IgD-negative memory B cell (primary cell): ENCODE results near the gene FBF1. TPM values are rescaled to one million over a fixed set of nuclear protein-coding genes. Genes with fewer than 3 reads are reported as not detected.

Experiments used
- H3K27ac Mint-ChIP-seq, 3 donors: one replicate each; pipeline ENCODE4 v1.8.0; 2020 to 2022; ENCODE audit warnings: mild to moderate bottlenecking in 3 of 3, mixed read lengths in 3 of 3, moderate library complexity in 1 of 3
- H3K27me3 Mint-ChIP-seq: one replicate; pipeline ENCODE4 v1.8.0; 2021; ENCODE audit warnings: mixed read lengths
- H3K36me3 Mint-ChIP-seq: one replicate; pipeline ENCODE4 v1.8.0; 2020; ENCODE audit warnings: mild to moderate bottlenecking, mixed read lengths
- H3K4me1 Mint-ChIP-seq, 3 donors: one replicate each; pipeline ENCODE4 v1.8.0; 2020 to 2022; ENCODE audit warnings: mixed read lengths in 3 of 3, mild to moderate bottlenecking in 1 of 3
- H3K4me3 Mint-ChIP-seq, 4 donors: one replicate each; pipeline ENCODE4 v1.8.0; 2020 to 2022; ENCODE audit warnings: mild to moderate bottlenecking in 4 of 4, mixed read lengths in 4 of 4, moderate library complexity in 3 of 4
- H3K9me3 Mint-ChIP-seq, 3 donors: one replicate each; pipeline ENCODE4 v1.8.0; 2020 to 2021; ENCODE audit warnings: mixed read lengths in 3 of 3, mild to moderate bottlenecking in 1 of 3
- polyA plus RNA-seq: library from polyadenylated mRNA; unstranded; fragments of 300-500 nt; fragmentation: Illumina TruSeq; gene quantifications from one replicate; pipeline ENCODE4 v1.2.3, GENCODE V29; 2021

The FBF1 gene
- polyA plus RNA-seq, 1 donor from 2014 or later: 1.9 TPM

DNA sequence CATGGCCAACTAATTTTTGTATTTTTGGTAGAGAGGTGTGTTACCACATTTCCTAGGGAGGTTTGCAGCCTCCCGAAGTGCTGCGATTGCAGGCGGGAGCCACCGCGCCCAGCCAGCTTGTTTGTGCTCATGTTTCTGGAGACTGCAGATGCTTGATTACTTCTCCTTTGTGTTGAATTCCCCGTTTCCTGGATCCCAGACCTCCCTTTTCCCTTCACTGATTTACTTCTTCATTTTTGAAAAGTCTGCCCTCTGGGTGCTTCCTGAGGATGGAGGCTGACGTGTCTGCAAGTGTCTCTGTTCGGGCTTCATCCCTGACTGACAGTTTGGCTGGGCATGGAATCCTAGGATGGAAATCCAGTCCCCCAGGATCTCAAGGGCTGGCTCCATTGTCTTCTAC lies 55.4 kb downstream of the FBF1 start:
- no peaks in the 10 kb centered on the region for H3K4me1 Mint-ChIP-seq
- H3K9me3 Mint-ChIP-seq: no peaks in the 10 kb centered on the region
- H3K27ac Mint-ChIP-seq: peak overlapping the region in 1 of 3 donors; percentile 65
- no peaks in the 10 kb centered on the region for H3K27me3 Mint-ChIP-seq
- no peak overlapping the region for H3K4me3 Mint-ChIP-seq
- H3K36me3 Mint-ChIP-seq: peaks cover 1% of the 10 kb centered on the region

DNA sequence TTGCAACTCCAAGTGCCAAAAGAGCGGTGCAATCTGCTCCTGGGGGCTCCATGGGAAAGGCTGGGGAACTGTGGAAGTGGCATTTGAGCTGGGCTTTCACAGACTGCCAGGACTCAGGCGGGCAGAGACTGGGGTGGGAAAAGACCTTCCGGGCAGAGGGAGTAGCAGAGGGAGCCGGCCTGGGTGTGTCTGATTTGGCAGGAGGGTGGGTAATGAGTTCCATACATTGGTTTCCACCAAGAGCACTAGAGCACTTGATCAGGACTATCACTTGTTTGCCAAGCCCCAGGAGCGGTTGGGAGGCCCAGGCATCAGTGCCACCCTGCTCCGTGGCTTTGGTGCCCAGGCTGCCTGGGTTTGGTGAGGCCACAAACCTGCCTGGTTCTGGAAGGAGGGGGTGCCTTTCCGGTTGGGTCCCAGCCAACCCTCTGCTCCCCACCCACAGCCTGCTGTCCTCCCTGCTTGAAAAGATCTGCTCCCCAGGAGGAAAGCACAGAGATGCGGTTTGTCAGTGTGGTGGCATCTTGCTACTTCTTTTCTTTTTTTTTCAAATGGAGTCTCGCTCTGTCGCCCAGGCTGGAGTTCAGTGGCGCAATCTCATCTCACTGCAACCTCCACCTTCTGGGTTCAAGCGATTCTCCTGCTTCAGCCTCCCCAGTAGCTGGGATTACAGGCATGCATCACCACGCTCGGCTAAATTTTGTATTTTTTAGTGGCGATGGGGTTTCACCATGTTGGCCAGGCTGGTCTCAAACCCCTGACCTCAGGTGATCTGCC lies 59.0 kb downstream of the FBF1 start:
- H3K27ac Mint-ChIP-seq: no peak overlapping the region

DNA sequence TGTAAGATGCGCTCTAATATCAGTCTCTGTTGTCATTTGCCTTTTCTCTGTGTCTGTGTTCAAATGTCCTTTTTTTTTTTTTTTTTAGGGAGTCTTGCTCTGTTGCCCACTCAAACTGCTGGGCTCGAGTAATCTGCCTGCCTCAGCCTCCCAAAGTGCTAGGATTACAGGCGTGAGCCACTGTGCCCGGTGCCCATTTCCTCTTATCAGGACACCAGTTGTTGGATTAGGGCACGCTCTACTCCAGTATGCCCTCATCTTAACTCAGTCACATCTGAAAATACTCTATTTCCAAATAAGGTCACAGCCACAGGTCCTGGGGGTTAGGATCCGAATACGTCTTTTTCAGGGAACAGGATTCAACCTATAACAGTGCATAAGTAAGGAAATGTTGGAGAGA lies 60.6 kb downstream of the FBF1 start:
- H3K9me3 Mint-ChIP-seq: no peaks in the 10 kb centered on the region
- H3K4me1 Mint-ChIP-seq: peaks cover 11 to 19% (median 14%) of the 10 kb centered on the region in 3 donors
- H3K4me3 Mint-ChIP-seq: peak overlapping the region in 1 of 4 donors; percentile 41
- peaks cover 5% of the 10 kb centered on the region for H3K27me3 Mint-ChIP-seq
- no peaks in the 10 kb centered on the region for H3K36me3 Mint-ChIP-seq
- no peak overlapping the region for H3K27ac Mint-ChIP-seq

More for the DNA sequence above, 59.0 kb downstream of the FBF1 start:
- Mint-ChIP-seq H3K4me3 (peak overlapping the region in 1 of 4 donors; percentile 9), H3K36me3 (peaks cover 1% of the 10 kb centered on the region), H3K9me3 (no peaks in the 10 kb centered on the region), H3K4me1 (peaks cover 2 to 8% (median 3%) of the 10 kb centered on the region in 3 donors), H3K27me3 (peaks cover 5% of the 10 kb centered on the region)

DNA sequence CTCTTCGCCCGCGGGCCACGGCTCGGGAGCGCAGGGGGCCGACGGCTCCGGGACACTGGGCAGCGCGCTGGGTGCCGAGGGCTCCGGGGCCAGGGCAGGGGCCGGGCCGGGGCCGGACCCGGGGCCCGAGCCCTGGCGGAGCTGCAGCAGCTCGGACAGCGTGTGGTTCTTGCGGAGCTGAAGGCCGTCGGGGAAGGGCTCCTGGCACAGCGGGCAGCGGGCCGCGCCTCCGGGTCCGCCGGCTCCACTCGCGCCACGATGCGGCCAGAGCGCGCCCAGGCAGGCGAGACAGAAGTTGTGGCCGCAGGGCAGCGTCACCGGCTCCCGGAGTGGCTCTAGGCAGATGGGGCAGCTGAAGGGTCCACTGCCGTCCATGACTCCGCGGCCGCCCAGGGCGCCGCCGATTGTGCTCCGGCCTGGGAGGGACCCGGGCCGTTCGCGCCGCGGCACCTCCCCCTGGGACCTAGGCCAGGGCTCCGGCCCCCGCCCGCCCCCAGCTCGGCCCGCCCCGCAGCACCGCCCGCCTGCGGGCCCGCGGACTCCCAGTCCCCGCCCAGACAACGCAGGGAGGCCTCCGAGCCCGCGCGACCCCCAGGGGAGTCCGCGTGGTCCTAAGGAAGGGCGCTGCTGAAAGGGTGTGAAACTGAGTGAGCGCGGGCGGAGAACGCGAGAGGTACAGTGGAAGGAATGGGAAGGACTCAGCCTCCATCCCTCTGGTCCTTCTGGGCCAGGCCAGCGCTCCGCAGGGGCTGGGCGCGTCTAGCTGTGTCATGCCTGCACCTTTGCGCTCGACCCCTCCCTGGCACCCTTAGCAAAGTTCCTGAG lies 62.5 kb downstream of the FBF1 start, which contains the start of gene TRIM47:
Gene TRIM47 (minus strand): TSS at position 408 of the 825 bp plus-strand sequence. CDS start 33 bp downstream, at position 375.
- Mint-ChIP-seq H3K4me1 (peaks cover 11 to 19% (median 14%) of the 10 kb centered on the region in 3 donors), H3K36me3 (no peaks in the 10 kb centered on the region), H3K27ac (peak within 1 kb of the TSS; percentile 87 to 92 (median 89)), H3K4me3 (peak within 1 kb of the TSS; percentile 87 to 95 (median 93)), H3K9me3 (no peaks in the 10 kb centered on the region), H3K27me3 (peaks cover 5% of the 10 kb centered on the region)

DNA sequence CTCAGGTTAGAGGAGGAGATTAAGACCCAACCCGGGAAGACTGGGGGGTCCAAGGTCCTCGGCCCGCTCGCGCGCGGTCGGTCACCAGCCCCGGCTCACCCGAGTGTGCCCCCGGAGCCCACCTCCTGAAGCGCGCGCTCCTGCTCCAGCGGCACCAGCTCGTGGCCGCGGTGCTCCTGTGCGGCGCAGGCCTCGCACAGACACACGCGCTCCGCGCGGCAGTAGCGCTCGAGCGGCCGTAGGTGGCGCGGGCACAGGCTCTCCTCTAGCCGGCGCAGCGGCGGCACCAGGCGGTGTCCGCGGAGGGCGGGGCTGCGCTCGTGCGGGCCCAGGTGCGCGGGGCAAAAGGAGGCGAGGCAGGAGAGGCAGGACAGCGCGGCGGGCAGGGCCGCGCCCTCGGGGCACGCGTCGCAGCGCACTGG lies 63.1 kb downstream of the FBF1 start:
- peaks cover 11 to 19% (median 14%) of the 10 kb centered on the region in 3 donors for H3K4me1 Mint-ChIP-seq

DNA sequence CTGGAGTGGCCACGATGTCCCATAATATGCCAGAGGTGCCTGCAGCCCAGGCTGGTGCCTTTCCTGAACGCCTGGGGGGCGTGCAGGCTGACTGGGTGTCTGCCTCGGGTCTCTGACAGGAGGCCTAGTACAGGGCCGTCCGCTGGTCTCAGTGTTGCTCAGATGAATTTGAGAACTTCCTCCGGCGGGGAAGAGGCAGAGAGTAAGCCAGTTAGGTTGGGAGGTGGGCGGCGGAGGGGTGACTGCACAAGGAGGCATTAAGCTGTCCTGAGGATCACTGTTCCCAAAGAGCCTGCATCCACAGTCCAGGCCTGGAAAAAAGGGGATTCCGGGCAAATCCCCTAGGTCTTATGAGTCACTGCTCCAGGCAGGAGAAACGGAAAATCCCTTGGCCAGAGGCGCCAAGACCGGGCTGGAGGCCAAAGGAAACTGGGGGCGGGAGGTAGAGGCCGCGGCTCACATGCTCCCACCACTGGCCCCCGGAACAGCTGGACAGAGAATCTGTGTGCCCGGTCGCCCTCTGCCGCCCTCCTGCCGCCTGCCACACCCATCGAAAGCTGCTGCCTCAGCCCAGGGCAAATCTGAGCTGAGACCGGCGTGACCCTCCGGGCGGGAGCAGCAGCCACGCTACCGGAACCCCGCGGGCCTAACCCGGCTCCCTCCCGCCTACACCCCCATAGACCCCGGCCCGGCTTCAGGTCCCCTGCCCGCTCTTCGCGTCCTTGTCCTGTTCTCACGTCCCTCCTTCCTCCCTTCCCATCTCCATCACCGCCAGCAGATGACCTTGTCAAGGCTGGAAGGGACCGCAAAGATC lies 63.7 kb downstream of the FBF1 start:
- Mint-ChIP-seq H3K4me1 (peaks cover 11 to 19% (median 14%) of the 10 kb centered on the region in 3 donors), H3K27me3 (peaks cover 5% of the 10 kb centered on the region), H3K4me3 (peak overlapping the region; percentile 87 to 94 (median 93)), H3K36me3 (no peaks in the 10 kb centered on the region), H3K27ac (peak overlapping the region; percentile 80 to 92 (median 89)), H3K9me3 (no peaks in the 10 kb centered on the region)

More for the DNA sequence above, 63.1 kb downstream of the FBF1 start:
- no peaks in the 10 kb centered on the region for H3K9me3 Mint-ChIP-seq
- H3K27ac Mint-ChIP-seq: peak overlapping the region; percentile 80 to 92 (median 89)
- peaks cover 5% of the 10 kb centered on the region for H3K27me3 Mint-ChIP-seq
- H3K4me3 Mint-ChIP-seq: peak overlapping the region; percentile 87 to 94 (median 93)
- no peaks in the 10 kb centered on the region for H3K36me3 Mint-ChIP-seq

DNA sequence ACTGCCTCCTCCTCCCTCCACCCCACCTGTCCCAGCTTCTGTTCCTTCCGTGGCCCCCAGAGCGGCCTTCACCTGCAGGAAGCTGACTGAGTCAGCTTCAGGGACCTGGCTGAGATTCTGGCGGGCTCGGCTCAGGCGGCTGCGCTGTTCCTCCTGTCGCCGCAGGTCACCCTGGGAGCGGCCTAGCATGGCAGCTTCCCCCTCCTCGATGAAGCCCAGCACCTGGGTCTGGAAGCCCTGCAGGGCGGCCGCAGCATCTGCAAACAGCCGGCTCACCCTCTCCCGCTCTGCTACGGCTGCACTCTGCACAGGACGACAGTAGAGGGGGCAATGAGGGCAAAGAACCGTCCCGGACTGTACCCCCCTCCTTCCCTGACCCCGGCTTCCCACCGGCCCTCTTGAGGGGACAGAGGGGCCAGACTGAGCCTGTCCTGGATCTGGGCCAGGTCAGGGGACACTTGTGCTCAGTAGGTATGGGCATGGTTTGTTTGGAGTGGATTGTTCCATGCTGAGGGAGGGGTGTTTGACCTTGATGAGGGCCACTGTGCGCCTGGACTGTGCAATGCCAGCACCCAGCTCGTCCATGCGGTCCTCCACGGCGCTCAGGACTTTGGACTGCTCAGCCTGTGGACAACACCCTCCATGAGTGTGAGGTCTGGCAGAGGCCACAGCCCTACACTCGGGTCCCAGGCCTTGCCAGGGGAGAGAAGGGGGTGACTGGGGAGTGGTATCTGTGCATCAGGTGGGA lies 64.5 kb downstream of the FBF1 start:
- H3K4me1 Mint-ChIP-seq: peaks cover 11 to 19% (median 14%) of the 10 kb centered on the region in 3 donors

DNA sequence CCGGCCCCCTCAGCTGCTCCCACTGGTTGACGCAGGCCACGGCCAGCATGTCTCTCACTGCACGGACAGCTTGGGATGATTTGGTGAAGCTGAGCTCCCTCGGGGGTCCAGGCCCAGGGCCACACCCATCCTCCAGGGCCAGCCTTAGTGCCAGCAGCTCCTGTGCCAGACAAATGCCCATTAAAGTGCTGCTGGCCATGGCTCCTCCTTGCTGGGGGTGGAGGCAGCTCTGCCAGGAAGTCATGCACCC lies 65.0 kb downstream of the FBF1 start:
- Mint-ChIP-seq H3K9me3 (no peaks in the 10 kb centered on the region), H3K27me3 (peaks cover 5% of the 10 kb centered on the region), H3K36me3 (no peaks in the 10 kb centered on the region), H3K27ac (peak overlapping the region in 2 of 3 donors; percentile 59 to 92), H3K4me1 (peaks cover 11 to 19% (median 14%) of the 10 kb centered on the region in 3 donors), H3K4me3 (peak overlapping the region; percentile 87 to 94 (median 93))

More for the DNA sequence above, 64.5 kb downstream of the FBF1 start:
- Mint-ChIP-seq H3K27me3 (peaks cover 5% of the 10 kb centered on the region), H3K27ac (peak overlapping the region; percentile 59 to 92 (median 89)), H3K4me3 (peak overlapping the region; percentile 87 to 94 (median 93)), H3K36me3 (no peaks in the 10 kb centered on the region), H3K9me3 (no peaks in the 10 kb centered on the region)

DNA sequence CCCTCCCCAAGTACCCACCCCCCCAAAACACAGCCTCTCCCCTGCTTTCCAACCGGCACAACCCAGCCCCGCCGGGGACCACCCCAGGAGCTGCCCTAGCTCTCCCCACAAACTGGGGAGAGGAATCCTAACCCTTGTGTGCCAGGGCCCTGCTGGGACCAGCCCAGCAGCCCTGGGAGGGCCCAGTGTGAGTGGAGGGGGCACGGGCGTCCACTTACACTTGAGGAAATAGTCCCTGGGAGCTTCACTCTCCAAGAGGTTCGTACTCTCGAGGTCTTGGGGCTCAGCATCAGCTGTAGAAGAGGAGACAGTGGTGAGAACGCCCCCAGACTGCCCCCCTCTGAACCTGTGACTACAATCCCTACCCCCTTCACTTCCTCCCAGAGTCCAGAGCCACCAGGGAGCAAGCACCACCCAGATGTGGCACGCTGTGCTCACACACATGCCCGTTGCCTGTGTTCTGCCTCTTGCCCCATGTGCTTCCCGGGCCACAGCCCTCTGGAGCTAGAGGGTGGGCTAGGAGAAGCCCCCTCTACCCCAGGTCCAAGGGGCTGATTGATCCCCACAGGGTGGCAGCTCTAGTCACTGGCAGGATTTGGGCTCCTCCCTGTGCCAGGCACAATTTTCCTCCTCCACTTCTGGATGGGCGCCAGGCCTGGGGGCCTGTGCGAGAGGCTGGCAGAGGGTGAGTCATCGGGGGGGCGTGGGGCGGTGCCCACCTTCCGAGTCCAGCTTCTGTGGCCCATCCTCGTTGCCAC lies 65.5 kb downstream of the FBF1 start:
- no peaks in the 10 kb centered on the region for H3K9me3 Mint-ChIP-seq
- peak overlapping the region in 2 of 4 donors; percentile 43 to 94 for H3K4me3 Mint-ChIP-seq
- peaks cover 5% of the 10 kb centered on the region for H3K27me3 Mint-ChIP-seq
- no peak overlapping the region for H3K27ac Mint-ChIP-seq
- no peaks in the 10 kb centered on the region for H3K36me3 Mint-ChIP-seq
- peaks cover 11 to 19% (median 14%) of the 10 kb centered on the region in 3 donors for H3K4me1 Mint-ChIP-seq

DNA sequence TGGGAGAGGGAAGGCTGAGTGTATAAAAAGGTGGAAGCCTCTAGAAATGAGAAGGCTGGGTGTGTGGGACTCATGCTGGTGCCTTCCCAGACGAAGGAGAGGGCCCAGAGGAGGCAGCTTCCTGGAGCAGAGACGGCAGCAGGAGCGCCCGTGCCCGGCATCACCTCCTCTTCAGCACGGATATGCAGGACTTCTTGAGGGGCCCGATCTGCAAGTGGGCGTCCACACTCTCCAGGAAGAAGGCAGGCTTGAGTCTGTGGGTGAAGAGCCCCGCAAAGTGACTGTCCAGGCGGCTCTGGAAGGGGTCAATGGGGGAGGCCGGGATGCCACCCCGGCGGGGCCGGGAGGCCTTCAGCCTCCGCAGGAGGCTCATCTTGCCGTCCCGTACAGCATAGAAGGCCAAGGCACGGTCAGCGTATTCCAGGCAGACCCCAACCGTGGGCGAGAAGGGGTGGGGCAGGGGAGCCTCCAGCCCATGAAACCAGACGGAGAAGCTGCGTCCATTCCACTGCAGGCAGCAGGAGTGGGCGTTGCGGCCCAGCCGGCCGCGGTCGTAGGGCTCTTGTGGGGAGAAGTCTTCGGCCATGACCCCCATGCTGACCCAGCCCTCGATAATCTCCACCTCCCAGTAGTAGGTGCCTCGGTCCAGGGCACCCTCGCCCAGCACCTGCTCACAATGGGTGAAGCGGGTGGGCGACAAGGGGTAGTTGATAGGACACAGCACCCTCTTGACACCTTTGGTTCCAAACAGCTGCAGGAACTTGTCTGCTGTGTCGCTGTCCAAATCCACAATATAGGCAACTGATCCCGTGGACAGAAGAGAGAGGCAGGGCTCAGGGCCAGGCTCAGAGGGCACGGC lies 66.3 kb downstream of the FBF1 start:
- Mint-ChIP-seq H3K4me1 (peaks cover 11 to 19% (median 14%) of the 10 kb centered on the region in 3 donors), H3K27ac (no peak overlapping the region), H3K27me3 (peaks cover 5% of the 10 kb centered on the region), H3K4me3 (no peak overlapping the region), H3K36me3 (no peaks in the 10 kb centered on the region), H3K9me3 (no peaks in the 10 kb centered on the region)

DNA sequence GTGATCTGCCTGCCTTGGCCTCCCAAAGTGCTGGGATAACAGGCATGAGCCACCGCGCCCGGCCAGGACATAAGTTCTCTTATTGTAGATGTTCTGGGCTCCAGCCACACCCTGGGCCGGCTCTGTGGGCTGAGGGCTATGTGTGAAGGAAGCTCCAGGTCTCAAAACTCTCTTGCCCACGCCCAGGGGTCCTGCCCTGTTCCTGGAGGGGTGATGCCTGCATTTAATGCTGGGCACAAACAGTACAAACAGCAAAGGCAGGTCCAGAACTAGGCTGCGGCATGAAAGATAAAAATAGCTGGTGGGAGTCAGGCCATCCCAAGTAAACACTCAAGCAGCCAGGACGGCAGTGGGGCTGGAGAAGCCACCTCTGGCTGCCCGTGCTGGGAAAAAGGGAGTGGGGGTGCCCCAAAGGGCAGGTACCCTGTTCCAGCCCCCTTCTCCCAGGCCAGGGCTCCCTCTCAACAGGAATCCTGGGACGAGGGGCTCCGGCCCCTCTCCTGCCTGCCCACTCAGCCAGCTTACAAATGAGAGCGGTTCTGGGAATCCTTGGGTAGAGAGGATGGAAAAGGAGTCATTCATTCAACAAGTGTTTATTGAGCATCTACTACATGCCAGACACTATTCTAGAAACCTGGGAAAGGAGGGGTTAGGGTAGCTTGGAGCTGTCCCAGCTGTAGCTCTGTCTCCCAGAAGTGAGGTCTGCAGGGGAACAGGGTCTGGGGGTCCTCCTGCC lies 67.1 kb downstream of the FBF1 start:
- peak overlapping the region in 2 of 4 donors; percentile 17 to 23 for H3K4me3 Mint-ChIP-seq
- H3K9me3 Mint-ChIP-seq: no peaks in the 10 kb centered on the region
- no peaks in the 10 kb centered on the region for H3K36me3 Mint-ChIP-seq
- H3K27me3 Mint-ChIP-seq: peaks cover 2% of the 10 kb centered on the region
- H3K4me1 Mint-ChIP-seq: peaks cover 11 to 15% (median 14%) of the 10 kb centered on the region in 3 donors
- peak overlapping the region in 1 of 3 donors; percentile 59 for H3K27ac Mint-ChIP-seq
